GM10248 (cell line): ENCODE data around the gene PDCD6IP.
"Not testable (repeated sequence)": the region's sequence is repeated elsewhere in the genome, so short reads cannot be mapped to it uniquely, and the experiment has no call there.

Experiments
- CTCF ChIA-PET: fragments of 300-600 bp; sonication (Branson Sonifier 250); formaldehyde crosslinking; extraction: SDS; loops from one replicate; lab custom pipeline; 2021; ENCODE audit warnings: antibody characterized with exemption; lab: Yijun Ruan, JAX
- POLR2A ChIA-PET: fragments of 350-650 bp; sonication (Branson Sonifier 250); formaldehyde crosslinking; extraction: SDS; loops from one replicate; lab custom pipeline; 2020; ENCODE audit warnings: antibody characterized with exemption; lab: Yijun Ruan, JAX
- DNase-seq: peaks from one replicate; pipeline ENCODE4 v3.0.0; 2012; ENCODE audit errors: extremely low spot score
- CTCF ChIP-seq: IDR thresholded peaks from 2 replicates; pipeline ENCODE4 v1.5.1; 2012; ENCODE audit warnings: mild to moderate bottlenecking, low read depth; ENCODE audit errors: extremely low read depth, missing control alignments, control extremely low read depth

PDCD6IP gene

GRCh38 chr3:33834096-33834453, 35.6 kb downstream of the PDCD6IP start:
- ChIA-PET CTCF (no interaction called here), POLR2A (no interaction called here)
- DNase-seq = no peak
- TF ChIP-seq CTCF = no peak

DNA sequence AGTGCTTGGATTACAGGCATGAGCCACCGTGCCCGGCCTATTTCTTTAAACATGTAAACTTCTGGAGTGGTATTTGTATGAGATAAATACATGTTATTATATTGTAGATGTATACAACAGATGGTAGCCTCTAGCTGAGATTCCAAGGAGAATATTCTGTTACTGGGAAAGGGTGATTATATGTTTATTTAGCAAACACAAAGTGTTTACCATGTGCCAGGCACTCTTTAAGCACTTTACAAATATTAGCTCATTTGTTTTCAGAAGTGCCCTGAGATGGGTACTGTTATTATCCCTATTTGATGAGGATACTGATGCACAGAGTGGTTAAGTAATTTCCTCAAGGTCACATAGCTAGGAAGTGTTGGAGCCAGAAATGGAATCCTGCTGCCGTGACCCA, 38.8 kb downstream of the PDCD6IP start:
- DNase-seq, POLR2A ChIA-PET, CTCF ChIA-PET: not testable (repeated sequence)

DNA sequence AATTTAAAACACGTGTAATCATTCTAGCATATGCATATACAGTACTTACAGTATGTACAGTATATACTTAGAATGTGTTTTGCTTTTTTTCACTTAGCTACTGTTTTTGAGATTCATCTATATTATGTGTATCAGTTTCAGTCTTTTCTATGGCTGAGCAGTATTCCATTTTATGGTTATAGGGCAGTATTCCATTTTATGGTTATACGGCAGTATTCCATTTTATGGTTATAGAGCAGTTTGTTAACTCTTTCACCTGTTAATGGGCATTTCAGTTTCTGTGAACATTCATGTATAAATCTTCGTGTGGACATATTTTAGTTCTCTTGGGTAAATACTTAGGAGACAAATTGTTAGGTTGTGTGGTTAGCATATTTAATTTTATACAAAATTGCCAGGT, 40.9 kb downstream of the PDCD6IP start:
- ChIA-PET CTCF (no interaction called here), POLR2A (no interaction called here)
- no peak for DNase-seq
- no peak for TF ChIP-seq CTCF

- POLR2A ChIA-PET = no interaction called here
- DNase-seq = no peak
- CTCF ChIA-PET = no interaction called here
- no peak for TF ChIP-seq CTCF
Observed at GRCh38 chr3:33840179-33840578, 41.7 kb downstream of the PDCD6IP start.

DNA sequence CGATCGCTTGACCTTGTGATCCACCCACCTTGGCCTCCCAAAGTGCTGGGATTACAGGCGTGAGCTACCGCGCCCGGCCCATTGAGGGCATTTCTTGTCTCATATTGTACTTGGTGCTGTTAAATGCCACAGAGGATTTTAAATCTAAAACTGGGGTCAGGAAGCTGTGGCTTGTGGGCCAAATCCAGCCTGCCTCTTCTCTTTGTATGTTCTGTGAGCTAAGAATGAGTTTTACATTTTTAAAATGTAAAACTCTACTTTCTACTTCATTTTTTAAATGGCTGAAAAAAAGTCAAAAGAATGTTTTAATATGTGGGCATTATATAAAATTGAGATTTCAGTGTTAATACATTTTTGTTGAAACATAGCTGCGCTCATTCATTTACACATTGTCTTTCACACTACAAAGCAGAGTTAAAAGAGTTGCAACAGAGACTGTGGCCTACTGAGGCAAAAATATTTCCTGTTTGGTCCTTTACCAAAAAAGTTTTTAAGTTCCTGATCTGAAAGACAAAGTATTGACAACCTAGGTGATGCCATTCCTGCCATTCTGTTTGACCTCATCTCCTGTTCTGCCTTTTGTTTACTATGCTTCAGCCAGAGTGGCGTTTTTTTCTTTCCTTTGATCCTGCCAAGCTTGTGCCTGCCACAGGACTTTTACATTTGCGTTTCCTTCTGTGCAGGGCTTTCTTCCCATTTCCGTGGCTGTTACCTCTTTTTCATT, 50.4 kb downstream of the PDCD6IP start:
- no peak for DNase-seq
- TF ChIP-seq CTCF = no peak
- ChIA-PET CTCF (no interaction called here), POLR2A (no interaction called here)

GRCh38 chr3:33850599-33850998, 52.2 kb downstream of the PDCD6IP start:
- CTCF ChIA-PET, DNase-seq, POLR2A ChIA-PET: not testable (repeated sequence)

GRCh38 chr3:33855407-33855806, 57.0 kb downstream of the PDCD6IP start:
- DNase-seq, CTCF ChIA-PET, POLR2A ChIA-PET: not testable (repeated sequence)

DNA sequence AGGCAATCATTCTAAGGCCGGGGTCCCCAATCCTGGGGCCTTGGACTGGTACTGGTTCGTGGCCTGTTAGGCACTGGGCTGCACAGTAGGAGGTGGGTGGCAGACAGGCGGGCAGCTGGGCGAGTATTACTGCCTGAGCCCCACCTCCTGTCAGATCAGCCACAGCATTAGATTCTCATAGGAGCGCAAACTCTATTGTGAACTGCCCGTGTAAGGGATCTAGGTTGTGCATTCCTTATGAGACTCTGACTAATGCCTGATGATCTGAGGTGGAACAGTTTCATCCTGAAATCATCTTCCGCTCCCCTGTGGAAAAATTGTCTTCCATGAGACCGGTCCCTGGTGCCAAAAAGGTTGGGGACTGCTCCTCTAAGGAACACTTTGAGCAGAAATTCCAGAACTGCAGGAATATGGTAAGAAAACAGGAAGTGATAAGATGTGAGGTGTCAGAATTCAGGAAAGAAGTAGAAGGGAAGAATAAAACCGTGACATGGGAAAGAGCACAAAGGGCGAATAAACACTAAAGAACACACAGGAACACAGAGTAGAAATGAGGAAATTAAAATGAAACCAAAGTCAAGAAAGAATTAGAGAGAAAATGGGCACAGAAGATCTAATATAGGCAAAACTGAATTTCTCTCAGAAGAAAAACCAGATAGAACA, 57.6 kb downstream of the PDCD6IP start:
- CTCF ChIA-PET = no interaction called here
- no peak for TF ChIP-seq CTCF
- POLR2A ChIA-PET = no interaction called here
- no peak for DNase-seq

DNA sequence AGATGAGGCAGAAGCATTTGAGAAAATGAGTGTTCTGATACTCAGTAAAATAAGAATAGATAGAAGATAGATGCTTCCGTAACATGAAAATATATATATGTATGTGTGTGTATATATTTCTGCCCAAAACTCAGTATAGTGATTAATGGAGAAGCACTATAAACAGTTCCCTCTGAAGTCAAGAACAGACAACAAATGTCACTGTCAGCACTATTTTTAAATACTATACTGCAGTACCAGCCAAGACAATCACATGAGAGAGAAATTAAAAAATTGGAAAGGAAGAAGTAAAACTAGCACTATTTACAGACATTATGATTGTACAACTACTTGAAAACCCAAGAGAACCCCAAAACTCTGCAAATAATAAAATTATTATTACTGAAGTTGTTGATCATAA, 59.3 kb downstream of the PDCD6IP start:
- DNase-seq, POLR2A ChIA-PET, CTCF ChIA-PET: not testable (repeated sequence)
